ENCODE measurements around the gene FILIP1L.

The FILIP1L gene

DNA sequence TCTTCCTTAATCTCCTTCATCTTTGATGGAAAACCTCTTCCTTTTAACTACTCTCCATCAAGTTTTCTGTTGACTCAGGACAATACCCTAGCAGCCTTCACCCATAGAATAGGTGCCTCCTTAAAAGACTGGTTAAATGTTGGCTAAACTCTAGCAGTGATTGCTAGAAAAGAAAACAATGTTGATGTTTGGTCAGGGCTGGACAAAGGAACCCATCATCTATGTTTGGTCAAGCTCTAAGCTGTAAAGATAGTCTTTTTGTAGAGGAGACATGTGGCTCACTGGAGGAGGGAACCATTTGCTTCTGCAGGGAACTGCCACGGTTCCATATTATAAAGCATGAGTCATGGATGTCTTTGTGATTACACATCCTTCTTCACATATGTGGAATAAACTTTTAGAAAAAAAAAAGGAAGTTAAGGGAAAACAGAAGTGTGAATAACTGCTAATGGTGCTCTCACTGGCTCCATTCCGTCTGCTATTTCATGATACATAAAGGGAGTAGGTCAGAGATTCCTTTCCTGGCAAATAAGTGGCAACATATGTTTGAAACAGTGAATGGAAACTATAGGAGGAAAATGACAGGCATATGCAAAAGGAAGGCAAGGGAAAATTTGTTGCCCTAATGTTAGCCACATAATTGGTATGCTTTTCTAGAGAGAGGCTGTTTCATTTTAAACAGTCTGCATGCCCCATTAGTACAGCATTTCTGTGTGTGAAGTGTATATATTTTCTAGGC lies 218.4 kb downstream of the FILIP1L start:
- TF ChIP-seq, protein P1, sequence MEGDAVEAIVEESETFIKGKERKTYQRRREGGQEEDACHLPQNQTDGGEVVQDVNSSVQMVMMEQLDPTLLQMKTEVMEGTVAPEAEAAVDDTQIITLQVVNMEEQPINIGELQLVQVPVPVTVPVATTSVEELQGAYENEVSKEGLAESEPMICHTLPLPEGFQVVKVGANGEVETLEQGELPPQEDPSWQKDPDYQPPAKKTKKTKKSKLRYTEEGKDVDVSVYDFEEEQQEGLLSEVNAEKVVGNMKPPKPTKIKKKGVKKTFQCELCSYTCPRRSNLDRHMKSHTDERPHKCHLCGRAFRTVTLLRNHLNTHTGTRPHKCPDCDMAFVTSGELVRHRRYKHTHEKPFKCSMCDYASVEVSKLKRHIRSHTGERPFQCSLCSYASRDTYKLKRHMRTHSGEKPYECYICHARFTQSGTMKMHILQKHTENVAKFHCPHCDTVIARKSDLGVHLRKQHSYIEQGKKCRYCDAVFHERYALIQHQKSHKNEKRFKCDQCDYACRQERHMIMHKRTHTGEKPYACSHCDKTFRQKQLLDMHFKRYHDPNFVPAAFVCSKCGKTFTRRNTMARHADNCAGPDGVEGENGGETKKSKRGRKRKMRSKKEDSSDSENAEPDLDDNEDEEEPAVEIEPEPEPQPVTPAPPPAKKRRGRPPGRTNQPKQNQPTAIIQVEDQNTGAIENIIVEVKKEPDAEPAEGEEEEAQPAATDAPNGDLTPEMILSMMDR (IDR thresholded peaks at IDR 0.05; ENCODE audit: insufficient read depth, low read length, poor library complexity, severe bottlenecking) = no peak
- H3K27me3 ChIP-seq (replicated peaks; ENCODE audit: control insufficient read depth, insufficient read depth, low read length) = no peaks in the 10 kb centered on the region
- no peak for DNase-seq (ENCODE audit: extremely low read depth, insufficient read length)
- H3K36me3 ChIP-seq (ENCODE audit: control insufficient read depth, insufficient read depth, low read length) = no peaks in the 10 kb centered on the region
- H3K4me3 ChIP-seq (replicated peaks; ENCODE audit: low read depth, low read length) = no peak overlapping the region

DNA sequence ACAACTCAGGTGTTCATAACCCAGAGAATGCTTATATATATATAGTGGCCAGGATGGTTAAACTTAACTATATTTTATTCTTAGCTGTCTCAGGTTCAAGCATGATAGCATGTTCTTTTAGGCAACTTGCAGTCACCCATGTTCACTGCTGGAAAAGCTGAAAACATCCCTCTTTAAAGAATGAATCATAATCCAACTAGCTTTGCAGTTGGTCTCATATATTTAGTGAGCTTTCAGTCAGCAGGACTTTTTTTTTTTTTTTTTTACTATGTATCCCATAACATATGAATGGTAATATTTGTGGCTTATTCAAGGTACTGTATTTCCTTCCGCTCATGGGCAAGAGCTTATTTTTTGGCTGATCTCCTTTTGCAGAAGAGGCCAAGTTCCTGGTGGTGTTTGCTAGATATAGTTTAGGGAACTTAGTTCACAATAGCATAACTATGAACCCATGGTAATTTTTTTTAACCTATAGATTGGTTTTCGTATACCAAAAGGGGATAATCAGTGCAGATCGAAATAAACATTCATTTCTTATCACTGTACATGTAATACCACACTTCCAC lies 219.1 kb downstream of the FILIP1L start:
- TF ChIP-seq, protein P1 (IDR thresholded peaks at IDR 0.05; ENCODE audit: insufficient read depth, low read length, poor library complexity, severe bottlenecking) = no peak
- H3K36me3 ChIP-seq (ENCODE audit: control insufficient read depth, insufficient read depth, low read length) = no peaks in the 10 kb centered on the region
- no peak for DNase-seq (ENCODE audit: extremely low read depth, insufficient read length)
- H3K4me3 ChIP-seq (replicated peaks; ENCODE audit: low read depth, low read length) = no peak overlapping the region
- no peaks in the 10 kb centered on the region for H3K27me3 ChIP-seq (replicated peaks; ENCODE audit: control insufficient read depth, insufficient read depth, low read length)

DNA sequence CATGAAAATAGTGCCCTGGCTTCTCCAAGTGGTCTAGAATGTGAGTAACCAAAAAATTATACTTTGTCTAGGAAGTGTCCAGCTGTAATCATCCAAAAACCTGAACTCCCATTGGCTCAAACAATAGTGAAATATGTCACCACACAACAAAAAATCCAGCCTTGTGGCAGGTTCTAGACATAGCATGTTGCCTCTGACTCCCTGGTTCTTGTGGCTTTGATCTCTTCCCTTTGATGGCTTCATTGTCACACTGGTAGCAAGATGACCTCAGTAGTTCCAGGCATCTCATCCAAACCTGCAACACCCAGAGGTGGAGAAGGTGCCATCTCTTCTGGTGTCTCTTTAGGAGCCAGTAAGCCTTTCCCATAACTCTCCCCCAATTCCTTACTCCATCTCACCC lies 222.0 kb downstream of the FILIP1L start:
- no peaks in the 10 kb centered on the region for H3K36me3 ChIP-seq (ENCODE audit: control insufficient read depth, insufficient read depth, low read length)
- TF ChIP-seq, protein P1 (IDR thresholded peaks at IDR 0.05; ENCODE audit: insufficient read depth, low read length, poor library complexity, severe bottlenecking) = no peak

DNA sequence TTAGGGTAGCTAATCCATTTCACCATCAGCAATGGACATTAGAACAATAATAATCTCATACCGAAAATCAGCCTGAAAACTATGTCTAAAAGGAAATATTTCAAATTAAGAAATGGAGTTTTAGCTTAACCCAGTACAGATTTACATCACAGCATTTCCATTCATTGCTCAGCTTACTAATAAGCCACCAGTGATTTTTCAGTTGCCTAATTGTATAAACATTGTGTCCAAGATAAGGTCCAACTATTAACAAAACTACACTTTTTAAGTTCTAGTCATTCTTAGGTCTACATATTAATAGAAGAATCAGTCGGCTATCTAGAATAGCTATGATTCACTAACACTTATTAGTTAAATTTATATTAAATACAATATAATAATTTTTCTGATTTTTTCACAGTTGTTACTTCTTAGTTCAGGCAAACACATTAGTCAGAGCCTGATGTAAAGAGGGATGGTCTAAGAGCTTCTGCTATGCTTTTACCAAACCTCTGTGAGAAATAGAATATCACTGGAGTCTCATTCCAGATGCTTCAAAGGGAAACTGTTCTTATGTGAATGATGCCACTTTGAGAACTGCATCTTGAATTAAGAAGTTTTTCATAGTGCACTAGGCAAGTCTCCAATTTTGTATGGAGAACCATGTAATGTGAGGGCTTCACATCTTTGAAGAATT lies 222.6 kb downstream of the FILIP1L start:
- TF ChIP-seq, protein P1 (IDR thresholded peaks at IDR 0.05; ENCODE audit: insufficient read depth, low read length, poor library complexity, severe bottlenecking) = no peak

More for the DNA sequence above, 222.0 kb downstream of the FILIP1L start:
- H3K27me3 ChIP-seq (replicated peaks; ENCODE audit: control insufficient read depth, insufficient read depth, low read length) = no peaks in the 10 kb centered on the region
- DNase-seq (ENCODE audit: extremely low read depth, insufficient read length) = no peak
- H3K4me3 ChIP-seq (replicated peaks; ENCODE audit: low read depth, low read length) = no peak overlapping the region

DNA sequence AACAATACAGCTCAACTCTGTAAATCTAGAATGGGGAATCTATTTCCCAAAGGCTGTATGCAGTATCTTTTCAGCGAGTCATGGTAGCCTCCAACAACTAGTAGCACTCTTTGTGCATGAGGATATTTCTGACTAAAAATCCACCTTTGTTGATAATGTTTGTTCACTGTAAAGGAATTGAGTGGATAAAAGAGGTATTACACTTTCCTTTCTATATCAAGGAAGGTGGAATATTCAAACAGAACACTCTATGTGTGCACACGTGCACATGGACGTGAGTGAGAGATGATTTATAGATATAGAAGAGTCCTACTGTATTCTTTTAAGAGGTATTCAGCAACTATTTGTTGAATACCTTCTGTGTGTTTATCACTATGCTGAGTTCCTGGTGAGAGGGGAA lies 228.4 kb downstream of the FILIP1L start:
- DNase-seq (ENCODE audit: extremely low read depth, insufficient read length) = no peak
- Histone ChIP-seq H3K27me3 (replicated peaks; ENCODE audit: control insufficient read depth, insufficient read depth, low read length) (no peaks in the 10 kb centered on the region), H3K36me3 (ENCODE audit: control insufficient read depth, insufficient read depth, low read length) (no peaks in the 10 kb centered on the region), H3K4me3 (replicated peaks; ENCODE audit: low read depth, low read length) (no peak overlapping the region)
- TF ChIP-seq, protein P1 (IDR thresholded peaks at IDR 0.05; ENCODE audit: insufficient read depth, low read length, poor library complexity, severe bottlenecking) = no peak

More for the DNA sequence above, 222.6 kb downstream of the FILIP1L start:
- Histone ChIP-seq H3K27me3 (replicated peaks; ENCODE audit: control insufficient read depth, insufficient read depth, low read length) (no peaks in the 10 kb centered on the region), H3K4me3 (replicated peaks; ENCODE audit: low read depth, low read length) (no peak overlapping the region), H3K36me3 (ENCODE audit: control insufficient read depth, insufficient read depth, low read length) (no peaks in the 10 kb centered on the region)
- no peak for DNase-seq (ENCODE audit: extremely low read depth, insufficient read length)

All from GM06990 (cell line).